GM18517 (cell line): ENCODE results near the gene TMEM235.
A peak's percentile ranks its signal among the peaks of the same experiment; 100 is the strongest.

ENCODE experiments used
- ATAC-seq: cut with Tn5 transposase; IDR thresholded peaks from one replicate; pipeline ENCODE4 v1.9.1; 2021; ENCODE audit warnings: mild to moderate bottlenecking, moderate library complexity; ENCODE audit not compliant: unreplicated experiment

The TMEM235 gene

GRCh38 chr17:78230996-78231935 lies at the start of gene TMEM235:
TSS of gene TMEM235 (plus strand) at chr17:78231631. CDS start at chr17:78232024, 393 bp downstream.
- no peak for ATAC-seq

GRCh38 chr17:78182504-78182903 lies 48.9 kb upstream of the TMEM235 start:
- no peak for ATAC-seq

GRCh38 chr17:78183916-78184315 lies 47.5 kb upstream of the TMEM235 start:
- no peak for ATAC-seq

- ATAC-seq = no peak
Measured at GRCh38 chr17:78184351-78184750, 47.1 kb upstream of the TMEM235 start.

GRCh38 chr17:78184868-78185267 lies 46.6 kb upstream of the TMEM235 start:
- ATAC-seq = no peak

- ATAC-seq = no peak
Measured at GRCh38 chr17:78185981-78186691, 45.3 kb upstream of the TMEM235 start.

GRCh38 chr17:78186692-78187595 lies 44.5 kb upstream of the TMEM235 start, which contains the start of the genes AFMID and TK1:
TSS of gene AFMID (plus strand) at chr17:78187362. CDS start at chr17:78187371, 9 bp downstream.
TSS of gene TK1 (minus strand) at chr17:78187052. CDS start at chr17:78186994, 58 bp downstream.
- peak; percentile 74 for ATAC-seq

- ATAC-seq = no peak
Measured at GRCh38 chr17:78196716-78197115, 34.7 kb upstream of the TMEM235 start.

GRCh38 chr17:78197147-78197832 lies 34.1 kb upstream of the TMEM235 start:
- no peak for ATAC-seq

GRCh38 chr17:78200451-78200850 lies 31.0 kb upstream of the TMEM235 start:
- no peak for ATAC-seq

- no peak for ATAC-seq
Measured at GRCh38 chr17:78202666-78203065, 28.8 kb upstream of the TMEM235 start.

- ATAC-seq = no peak
Measured at GRCh38 chr17:78204387-78205123, 26.9 kb upstream of the TMEM235 start.

GRCh38 chr17:78205124-78205775 lies 26.2 kb upstream of the TMEM235 start:
- no peak for ATAC-seq

- no peak for ATAC-seq
Measured at GRCh38 chr17:78206298-78206697, 25.1 kb upstream of the TMEM235 start.

GRCh38 chr17:78208486-78208885 lies 22.9 kb upstream of the TMEM235 start:
- no peak for ATAC-seq

- no peak for ATAC-seq
Measured at GRCh38 chr17:78210111-78210510, 21.3 kb upstream of the TMEM235 start.

- ATAC-seq = no peak
Measured at GRCh38 chr17:78211032-78211431, 20.4 kb upstream of the TMEM235 start.

- peak; percentile 59 for ATAC-seq
Measured at GRCh38 chr17:78214016-78214705, 17.3 kb upstream of the TMEM235 start, which contains the start of gene BIRC5. TSS of gene BIRC5 (plus strand) at chr17:78214253. CDS start at chr17:78214317, 64 bp downstream.
